Stomach (tissue), 4 donors: ENCODE results near the gene SH3RF2.

Experiments used
- CTCF ChIP-seq, 7 experiments: fragments of 450-650 bp in 4 of 7; fragments of 200-600 bp in 3 of 7; sonication (generic) in 3 of 7; IDR thresholded peaks; one replicate each; pipeline ENCODE4 v1.5.1; 2016 to 2019; ENCODE audit warnings: antibody characterized with exemption in 7 of 7, control low read depth in 2 of 7, mild to moderate bottlenecking in 1 of 7
- EP300 ChIP-seq: sonication (generic); formaldehyde crosslinking; IDR thresholded peaks from one replicate; pipeline ENCODE4 v1.6.1; 2017; ENCODE audit warnings: antibody characterized with exemption
- POLR2AphosphoS5 ChIP-seq, 3 donors: sonication (generic); formaldehyde crosslinking; IDR thresholded peaks; one replicate each; pipeline ENCODE4 v1.6.1; 2016; ENCODE audit warnings: antibody characterized with exemption in 3 of 3

GRCh38 chr5:146002491-146002890, 66.1 kb downstream of the SH3RF2 start:
- TF ChIP-seq POLR2AphosphoS5 (IDR thresholded peaks at IDR 0.05) (no peak), CTCF (IDR thresholded peaks at IDR 0.05) (no peak), EP300 (no peak)
